MG63 (cell line): ENCODE data around the gene LILRA5. TPM values are rescaled to one million over a fixed set of nuclear protein-coding genes. Genes with fewer than 3 reads are reported as not detected.
"Not testable (repeated sequence)": the region's sequence is repeated elsewhere in the genome, so short reads cannot be mapped to it uniquely, and the experiment has no call there.

ENCODE experiments used
- DNase-seq: peaks from one replicate; pipeline ENCODE4 v3.0.0-alpha.2; 2020
- H3K27me3 ChIP-seq: fragments of 250-450 bp; sonication (Bioruptor Pico); 2 replicates; pipeline ENCODE4 v1.5.1; 2020; ENCODE audit warnings: mild to moderate bottlenecking, moderate library complexity
- H3K36me3 ChIP-seq: fragments of 250-450 bp; sonication (Bioruptor Pico); 2 replicates; pipeline ENCODE4 v1.5.1; 2020; ENCODE audit warnings: mild to moderate bottlenecking, moderate library complexity
- H3K4me3 ChIP-seq: fragments of 250-450 bp; sonication (Bioruptor Pico); 2 replicates; pipeline ENCODE4 v1.5.1; 2020; ENCODE audit warnings: mild to moderate bottlenecking, moderate library complexity
- H3K9me3 ChIP-seq: fragments of 250-450 bp; sonication (Bioruptor Pico); 2 replicates; pipeline ENCODE4 v1.5.1; 2020; ENCODE audit warnings: mild to moderate bottlenecking, moderate library complexity
- total RNA-seq: library from RNA; depleted of rRNA; stranded (reverse); fragments of >200 nt; shearing (Covaris generic); gene quantifications from 2 replicates; pipeline ENCODE4 v1.2.3, GENCODE V29; 2014; ENCODE audit warnings: low replicate concordance

LILRA5 gene
- total RNA-seq, 1 experiment from 2014 or later: not detected

GRCh38 chr19:54286283-54286682 is 26.7 kb downstream of the LILRA5 start:
- not testable (repeated sequence) for DNase-seq, H3K4me3 ChIP-seq, H3K36me3 ChIP-seq, H3K9me3 ChIP-seq
- H3K27me3 ChIP-seq: peaks cover 32% of the 10 kb centered on the region

- H3K36me3 ChIP-seq, H3K4me3 ChIP-seq, DNase-seq, H3K9me3 ChIP-seq: not testable (repeated sequence)
- H3K27me3 ChIP-seq: peaks cover 34% of the 10 kb centered on the region
These were observed 27.4 kb downstream of the LILRA5 start for GRCh38 chr19:54285427-54286056.

DNA sequence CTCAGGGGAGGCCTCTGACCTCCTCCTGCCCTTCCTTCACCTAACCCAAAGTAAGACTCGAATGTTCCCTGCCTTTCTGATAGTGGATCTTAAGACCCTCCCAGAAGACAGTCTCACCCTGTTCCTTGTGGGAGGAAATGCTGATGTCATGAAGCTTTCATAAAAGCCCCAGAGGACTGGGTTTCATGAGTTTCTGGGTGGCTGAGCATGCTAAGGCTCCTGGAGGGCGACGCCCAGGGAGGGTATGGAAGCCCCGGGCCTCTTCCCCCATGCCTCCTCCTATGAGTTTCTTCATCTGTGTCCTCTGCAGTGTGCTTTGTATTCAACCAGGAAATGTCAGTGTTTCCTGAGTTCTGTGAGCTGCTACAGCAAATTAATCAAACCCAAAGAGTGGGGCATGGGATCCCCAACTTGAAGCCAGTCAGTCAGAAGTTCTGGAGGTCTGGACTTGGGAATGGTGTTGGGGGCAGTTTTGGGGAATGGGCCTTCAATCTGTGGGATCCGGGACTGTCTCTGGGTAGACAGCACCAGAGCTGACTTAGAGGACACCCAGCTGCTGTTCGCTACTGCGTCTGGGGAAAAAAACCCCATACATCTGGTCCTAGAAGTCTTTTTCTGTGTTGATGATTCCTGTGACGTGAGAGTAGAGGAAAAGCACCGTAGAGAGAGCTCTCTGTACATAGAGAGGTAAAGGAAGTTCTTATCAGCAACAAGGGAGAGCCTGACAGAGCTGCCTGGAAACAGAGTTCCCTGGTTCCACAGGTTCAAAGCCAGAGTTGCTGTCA is 30.1 kb downstream of the LILRA5 start:
- DNase-seq: no peak
- Histone ChIP-seq H3K9me3 (no peaks in the 10 kb centered on the region), H3K27me3 (peaks cover 30% of the 10 kb centered on the region), H3K4me3 (no peak overlapping the region), H3K36me3 (no peaks in the 10 kb centered on the region)

GRCh38 chr19:54281729-54282075 is 31.3 kb downstream of the LILRA5 start:
- H3K27me3 ChIP-seq: peaks cover 30% of the 10 kb centered on the region
- not testable (repeated sequence) for DNase-seq

GRCh38 chr19:54281007-54281728 is 31.8 kb downstream of the LILRA5 start, which contains the start of gene LILRB2:
Gene LILRB2, minus strand, starts transcription at chr19:54281110. Its CDS starts 614 bp downstream, at chr19:54280496.
- Histone ChIP-seq H3K27me3 (peaks cover 34% of the 10 kb centered on the region), H3K4me3 (no peak within 1 kb of the TSS), H3K9me3 (no peaks in the 10 kb centered on the region), H3K36me3 (no peaks in the 10 kb centered on the region)
- DNase-seq: no peak

More at GRCh38 chr19:54281729-54282075, 31.3 kb downstream of the LILRA5 start:
- H3K4me3 ChIP-seq, H3K9me3 ChIP-seq, H3K36me3 ChIP-seq: not testable (repeated sequence)

GRCh38 chr19:54280441-54280840 is 32.5 kb downstream of the LILRA5 start:
- H3K4me3 ChIP-seq, H3K9me3 ChIP-seq, DNase-seq, H3K36me3 ChIP-seq: not testable (repeated sequence)
- peaks cover 37% of the 10 kb centered on the region for H3K27me3 ChIP-seq

DNA sequence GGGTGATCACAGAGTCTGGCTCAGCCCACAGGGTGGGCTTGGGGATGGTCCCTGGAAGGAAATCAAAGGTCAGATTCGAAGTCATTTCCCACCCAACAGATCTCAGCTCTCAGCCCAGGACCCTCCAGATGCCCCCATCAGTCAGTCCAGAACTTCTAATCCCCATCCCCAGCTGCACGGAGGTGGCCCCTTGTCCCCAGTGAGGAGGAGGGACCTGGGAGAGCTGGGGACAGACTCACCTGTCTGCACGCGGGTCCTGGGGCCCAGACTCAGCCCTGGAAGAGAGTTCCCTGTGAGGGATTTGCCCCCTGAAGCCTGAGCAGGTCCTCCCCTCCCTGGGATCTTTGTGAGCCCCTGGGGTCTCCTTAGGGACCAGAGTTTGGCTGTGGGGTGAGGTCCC is 32.9 kb downstream of the LILRA5 start:
- not testable (repeated sequence) for H3K9me3 ChIP-seq, DNase-seq, H3K4me3 ChIP-seq, H3K36me3 ChIP-seq
- peaks cover 37% of the 10 kb centered on the region for H3K27me3 ChIP-seq

- Histone ChIP-seq H3K9me3 (no peaks in the 10 kb centered on the region), H3K27me3 (peaks cover 37% of the 10 kb centered on the region), H3K36me3 (no peaks in the 10 kb centered on the region), H3K4me3 (no peak overlapping the region)
- DNase-seq: no peak
These were observed 33.5 kb downstream of the LILRA5 start for GRCh38 chr19:54279406-54279962.

DNA sequence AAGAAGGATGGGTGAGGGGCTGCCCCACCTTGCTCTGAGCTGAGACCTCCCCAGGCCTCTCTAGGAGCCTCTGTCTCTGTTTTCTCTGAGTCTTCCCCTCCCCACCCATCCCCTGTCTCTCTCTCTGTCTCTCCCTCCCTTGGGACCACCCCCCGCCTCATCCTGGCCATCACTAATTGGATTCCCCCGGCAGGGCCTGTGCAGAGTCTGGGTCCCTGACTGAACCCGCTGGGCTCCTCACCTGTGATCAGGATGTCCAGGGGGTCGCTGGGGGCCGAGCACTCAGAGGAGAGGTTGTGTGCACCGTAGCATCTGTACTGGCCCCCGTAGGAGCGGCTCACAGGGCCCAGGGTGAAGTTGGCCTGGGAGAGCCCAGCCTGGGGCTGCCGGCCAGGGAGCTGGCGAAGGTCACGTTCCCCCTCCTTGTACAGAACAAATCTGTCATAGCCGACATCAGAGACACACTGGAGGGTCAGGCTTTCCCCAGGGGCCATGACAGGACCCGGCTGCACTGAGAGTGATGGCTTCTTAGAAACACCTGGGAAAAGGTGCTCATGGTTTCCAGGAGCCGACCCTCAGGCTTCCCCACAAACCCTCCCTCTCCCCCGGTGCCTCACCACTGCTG is 34.3 kb downstream of the LILRA5 start:
- not testable (repeated sequence) for H3K9me3 ChIP-seq, DNase-seq, H3K4me3 ChIP-seq, H3K36me3 ChIP-seq
- H3K27me3 ChIP-seq: peaks cover 43% of the 10 kb centered on the region

DNA sequence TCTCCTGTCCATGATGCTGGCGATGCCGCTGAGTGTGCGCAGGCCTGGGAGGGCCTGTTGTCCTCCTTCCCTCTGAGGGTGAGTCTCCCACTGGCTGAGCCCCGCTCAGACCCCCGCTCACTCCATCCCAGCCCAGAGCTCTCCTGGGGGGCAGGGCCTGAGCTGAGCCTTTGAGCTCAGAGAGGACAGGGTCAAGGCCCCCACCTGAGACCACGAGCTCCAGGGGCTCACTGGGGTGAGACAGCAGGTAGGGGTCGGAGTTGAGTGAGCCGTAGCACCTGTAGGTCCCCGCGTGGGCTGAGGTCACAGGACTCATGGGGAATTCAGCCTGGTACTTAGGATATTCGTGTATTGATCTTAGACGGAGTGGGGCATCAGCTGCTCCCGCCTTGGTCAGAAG is 34.9 kb downstream of the LILRA5 start:
- H3K9me3 ChIP-seq, DNase-seq, H3K36me3 ChIP-seq, H3K4me3 ChIP-seq: not testable (repeated sequence)
- H3K27me3 ChIP-seq: peaks cover 42% of the 10 kb centered on the region

GRCh38 chr19:54277111-54277615 is 35.8 kb downstream of the LILRA5 start:
- H3K9me3 ChIP-seq, DNase-seq, H3K36me3 ChIP-seq, H3K4me3 ChIP-seq: not testable (repeated sequence)
- H3K27me3 ChIP-seq: peaks cover 37% of the 10 kb centered on the region

DNA sequence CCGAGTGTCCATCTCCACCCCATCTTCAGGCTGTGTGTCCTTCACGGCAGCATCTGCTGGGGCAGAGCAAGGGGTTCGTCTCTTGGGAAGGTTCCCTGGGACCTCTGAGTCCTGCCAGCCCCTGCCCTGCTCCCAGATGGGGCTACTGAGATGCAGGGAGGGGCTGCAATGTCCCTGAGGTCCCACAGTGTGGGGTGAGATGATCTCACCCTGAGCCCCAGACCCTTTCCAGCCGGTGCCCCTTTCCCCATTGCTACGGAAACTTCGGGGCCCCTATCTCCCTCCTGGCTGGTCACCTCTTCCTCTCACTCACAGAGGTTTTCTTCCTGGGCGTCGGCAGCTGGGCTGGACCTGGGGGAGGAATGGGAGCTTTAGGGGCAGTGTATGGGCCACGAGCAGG is 37.0 kb downstream of the LILRA5 start:
- Histone ChIP-seq H3K27me3 (peaks cover 31% of the 10 kb centered on the region), H3K9me3 (no peaks in the 10 kb centered on the region), H3K4me3 (no peak overlapping the region), H3K36me3 (no peaks in the 10 kb centered on the region)
- no peak for DNase-seq

DNA sequence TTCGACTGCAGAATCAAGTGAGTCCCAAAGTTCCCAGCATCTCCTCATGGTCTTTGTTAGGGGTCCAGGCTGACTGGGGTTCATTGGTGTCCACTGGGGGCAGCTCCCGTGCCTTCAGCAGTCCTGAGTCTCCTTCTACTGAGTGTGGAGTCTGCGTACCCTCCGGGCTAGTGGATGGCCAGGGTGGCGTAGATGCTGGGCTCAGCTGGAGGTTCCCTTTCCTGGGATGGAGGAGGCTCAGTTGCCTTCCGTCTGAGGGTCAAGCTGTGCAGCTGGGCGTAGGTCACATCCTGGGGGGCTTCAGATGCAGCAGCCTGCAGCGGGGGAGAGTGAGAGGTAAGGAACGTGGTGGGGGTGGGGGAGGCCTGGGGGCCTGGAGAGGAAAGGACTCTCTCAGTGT is 38.5 kb downstream of the LILRA5 start:
- H3K27me3 ChIP-seq: peaks cover 33% of the 10 kb centered on the region
- H3K4me3 ChIP-seq, H3K36me3 ChIP-seq, H3K9me3 ChIP-seq, DNase-seq: not testable (repeated sequence)

DNA sequence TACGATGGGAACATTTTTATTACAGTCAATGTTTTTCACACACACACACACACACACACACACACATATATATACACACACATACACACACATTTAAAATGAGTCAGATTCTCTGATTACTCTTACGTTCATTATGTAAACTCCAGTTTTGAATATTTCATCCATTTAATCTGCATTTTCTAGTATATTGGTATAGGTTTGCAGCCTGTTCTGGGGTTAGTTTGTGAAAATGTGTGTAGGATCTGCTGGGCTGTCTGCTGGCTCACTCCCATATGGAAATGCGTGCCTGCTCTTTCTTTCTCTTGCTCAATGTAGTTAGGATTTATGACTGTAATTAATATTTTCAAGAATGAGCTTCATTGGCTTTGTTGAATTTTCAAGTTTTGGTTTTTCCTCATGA is 39.1 kb downstream of the LILRA5 start:
- Histone ChIP-seq H3K9me3 (no peaks in the 10 kb centered on the region), H3K4me3 (no peak overlapping the region), H3K36me3 (no peaks in the 10 kb centered on the region), H3K27me3 (peaks cover 40% of the 10 kb centered on the region)
- no peak for DNase-seq

DNA sequence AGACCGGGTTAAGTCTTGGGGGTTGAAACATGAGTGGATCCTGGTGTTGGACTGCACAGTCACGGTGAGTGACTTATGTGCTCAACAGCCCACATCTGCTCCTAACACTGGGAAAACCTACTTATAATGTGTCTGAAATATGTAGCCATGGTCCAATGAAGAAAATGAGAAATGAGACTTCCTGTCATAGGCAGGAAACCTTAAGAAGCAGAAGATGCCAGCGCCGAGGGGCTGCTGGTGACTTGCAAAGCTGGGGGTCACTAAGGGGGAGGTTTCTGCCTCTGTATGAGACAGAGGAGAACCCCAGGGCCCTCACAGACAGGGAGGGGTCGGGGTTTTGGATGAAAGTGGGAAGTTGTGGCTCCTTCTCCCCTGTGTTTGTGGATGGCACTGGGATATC is 40.8 kb downstream of the LILRA5 start:
- H3K36me3 ChIP-seq, DNase-seq, H3K4me3 ChIP-seq, H3K9me3 ChIP-seq: not testable (repeated sequence)
- peaks cover 47% of the 10 kb centered on the region for H3K27me3 ChIP-seq

- not testable (repeated sequence) for H3K4me3 ChIP-seq, H3K36me3 ChIP-seq, H3K9me3 ChIP-seq, DNase-seq
- H3K27me3 ChIP-seq: peaks cover 46% of the 10 kb centered on the region
These were observed 41.4 kb downstream of the LILRA5 start for GRCh38 chr19:54271587-54271986.

- no peak for DNase-seq
- H3K4me3 ChIP-seq: no peak overlapping the region
- peaks cover 44% of the 10 kb centered on the region for H3K27me3 ChIP-seq
- H3K9me3 ChIP-seq: no peaks in the 10 kb centered on the region
- no peaks in the 10 kb centered on the region for H3K36me3 ChIP-seq
These were observed 41.9 kb downstream of the LILRA5 start for GRCh38 chr19:54271106-54271505.
